Amniotic epithelial cell (primary cell): Measurements from ENCODE around the gene ITGB5.

Experiments
- DNase-seq: peaks from one replicate; pipeline ENCODE4 v3.0.0-alpha.2; 2010; ENCODE audit warnings: low read depth

ITGB5 gene

GRCh38 chr3:124896824-124897526 is 9.8 kb upstream of the ITGB5 start:
- peak; percentile 48 for DNase-seq

- no peak for DNase-seq
Measured at GRCh38 chr3:124895756-124896155, 8.6 kb upstream of the ITGB5 start.

- no peak for DNase-seq
Measured at GRCh38 chr3:124893526-124893925, 6.4 kb upstream of the ITGB5 start.

GRCh38 chr3:124890573-124891190 is 3.5 kb upstream of the ITGB5 start:
- DNase-seq = no peak

- no peak for DNase-seq
Measured at GRCh38 chr3:124888482-124889441, 1.6 kb upstream of the ITGB5 start.

GRCh38 chr3:124887932-124888298 is 750 bp upstream of the ITGB5 start:
- no peak for DNase-seq

- DNase-seq = peak; percentile 57
Measured at GRCh38 chr3:124886168-124887056, 753 bp downstream of the ITGB5 start.

GRCh38 chr3:124885466-124886167 is 1.5 kb downstream of the ITGB5 start:
- DNase-seq = no peak

GRCh38 chr3:124884474-124885101 is 2.6 kb downstream of the ITGB5 start:
- no peak for DNase-seq

GRCh38 chr3:124883766-124884473 is 3.2 kb downstream of the ITGB5 start:
- peak; percentile 74 for DNase-seq

- no peak for DNase-seq
Measured at GRCh38 chr3:124882816-124883747, 4.1 kb downstream of the ITGB5 start.

GRCh38 chr3:124881976-124882697 is 5.0 kb downstream of the ITGB5 start:
- DNase-seq = no peak

- DNase-seq = no peak
Measured at GRCh38 chr3:124879337-124879680, 7.9 kb downstream of the ITGB5 start.

- DNase-seq = peak; percentile 99
Measured at GRCh38 chr3:124878561-124879336, 8.4 kb downstream of the ITGB5 start.

GRCh38 chr3:124877674-124878073 is 9.5 kb downstream of the ITGB5 start:
- DNase-seq = no peak

- DNase-seq = no peak
Measured at GRCh38 chr3:124876401-124876878, 10.7 kb downstream of the ITGB5 start.

GRCh38 chr3:124873226-124873625 is 13.9 kb downstream of the ITGB5 start:
- no peak for DNase-seq
